Osteoblast (primary cell): ENCODE measurements around the gene HEBP1. TPM values are rescaled to one million over a fixed set of nuclear protein-coding genes. Genes with fewer than 3 reads are reported as not detected.

Experiments
- DNase-seq: peaks from one replicate; pipeline ENCODE4 v3.0.0; 2011; ENCODE audit warnings: low spot score, mixed read lengths; ENCODE audit not compliant: insufficient read length; ENCODE audit errors: missing footprints
- H2AFZ ChIP-seq: 2 replicates; pipeline ENCODE4 v1.6.0; 2011; ENCODE audit warnings: mild to moderate bottlenecking, low read length
- H3K27ac ChIP-seq: 2 replicates; pipeline ENCODE4 v1.5.1; 2011; ENCODE audit warnings: mild to moderate bottlenecking, low read depth, low read length, moderate library complexity
- H3K27me3 ChIP-seq: 2 replicates; pipeline ENCODE4 v1.6.0; 2012; ENCODE audit warnings: mild to moderate bottlenecking, control low read depth, inconsistent platforms, low read length, moderate library complexity; ENCODE audit not compliant: insufficient read depth
- H3K36me3 ChIP-seq: 2 replicates; pipeline ENCODE4 v1.5.1; 2011; ENCODE audit warnings: mild to moderate bottlenecking, low read length, control low read depth, moderate library complexity; ENCODE audit not compliant: insufficient read depth
- H3K4me1 ChIP-seq: 2 replicates; pipeline ENCODE4 v1.5.1; 2011; ENCODE audit warnings: mild to moderate bottlenecking, low read length, control low read depth, moderate library complexity; ENCODE audit not compliant: insufficient read depth
- H3K4me2 ChIP-seq: 2 replicates; pipeline ENCODE4 v1.6.0; 2011; ENCODE audit warnings: mild to moderate bottlenecking, low read length; ENCODE audit not compliant: insufficient read depth
- H3K4me3 ChIP-seq: fragments of 200-600 bp; sonication (generic); 3 replicates; pipeline ENCODE4 v1.5.1; 2012; ENCODE audit warnings: mild to moderate bottlenecking, low read length, inconsistent platforms; ENCODE audit not compliant: insufficient read depth
- H3K79me2 ChIP-seq: 2 replicates; pipeline ENCODE4 v1.6.0; 2012; ENCODE audit warnings: mild to moderate bottlenecking, low read length, control low read depth, inconsistent platforms; ENCODE audit not compliant: insufficient read depth
- H3K9me3 ChIP-seq: 2 replicates; pipeline ENCODE4 v1.5.1; 2011; ENCODE audit warnings: low read depth, low read length, control low read depth
- H4K20me1 ChIP-seq: 2 replicates; pipeline ENCODE4 v1.6.0; 2012; ENCODE audit warnings: mild to moderate bottlenecking, low read length, control low read depth; ENCODE audit not compliant: insufficient read depth
- CTCF ChIP-seq: IDR thresholded peaks from 2 replicates; pipeline ENCODE4 v1.5.1; 2011; ENCODE audit warnings: mild to moderate bottlenecking, low read depth, low read length, moderate library complexity; ENCODE audit errors: extremely low read depth
- total RNA-seq: library from RNA; depleted of rRNA; stranded (reverse); fragments of >200 nt; gene quantifications from 2 replicates; pipeline ENCODE4 v1.2.3, GENCODE V29; 2012

The HEBP1 gene
- total RNA-seq, 1 donor, result 16.6 TPM

GRCh38 chr12:12952036-12952435, 48.0 kb downstream of the HEBP1 start, which contains the start of gene GPRC5D:
Gene GPRC5D (minus strand): TSS chr12:12952170. CDS start chr12:12950384, 1,786 bp downstream.
- DNase-seq, result no peak
- Histone ChIP-seq H3K27me3 (no peaks in the 10 kb centered on the region), H3K9me3 (no peaks in the 10 kb centered on the region), H3K79me2 (no peaks in the 10 kb centered on the region), H2AFZ (no peak within 1 kb of the TSS), H3K4me2 (no peak within 1 kb of the TSS), H4K20me1 (no peaks in the 10 kb centered on the region), H3K4me3 (no peak within 1 kb of the TSS), H3K36me3 (no peaks in the 10 kb centered on the region), H3K4me1 (peaks cover 11% of the 10 kb centered on the region), H3K27ac (no peak within 1 kb of the TSS)
- no peak for TF ChIP-seq CTCF

GRCh38 chr12:12951504-12951903, 48.6 kb downstream of the HEBP1 start:
- Histone ChIP-seq H3K79me2 (no peaks in the 10 kb centered on the region), H3K9me3 (no peaks in the 10 kb centered on the region), H3K4me3 (no peak overlapping the region), H3K27me3 (no peaks in the 10 kb centered on the region), H3K4me2 (no peak overlapping the region), H3K4me1 (peaks cover 17% of the 10 kb centered on the region), H2AFZ (no peak overlapping the region), H4K20me1 (no peaks in the 10 kb centered on the region), H3K27ac (no peak overlapping the region), H3K36me3 (no peaks in the 10 kb centered on the region)
- TF ChIP-seq CTCF, result no peak
- no peak for DNase-seq

- H3K4me3 ChIP-seq, result no peak overlapping the region
- no peak overlapping the region for H2AFZ ChIP-seq
- DNase-seq, result peak; percentile 26
- H3K27me3 ChIP-seq, result no peaks in the 10 kb centered on the region
- H3K4me1 ChIP-seq, result peaks cover 18% of the 10 kb centered on the region
- H3K27ac ChIP-seq, result peak overlapping the region; percentile 9
- no peak overlapping the region for H3K4me2 ChIP-seq
- no peaks in the 10 kb centered on the region for H3K9me3 ChIP-seq
- H3K79me2 ChIP-seq, result no peaks in the 10 kb centered on the region
- TF ChIP-seq CTCF, result no peak
- no peaks in the 10 kb centered on the region for H3K36me3 ChIP-seq
- H4K20me1 ChIP-seq, result no peaks in the 10 kb centered on the region
Measured at GRCh38 chr12:12947902-12948301, 52.2 kb downstream of the HEBP1 start.

GRCh38 chr12:12946686-12947355, 53.2 kb downstream of the HEBP1 start:
- Histone ChIP-seq H3K4me3 (no peak overlapping the region), H2AFZ (no peak overlapping the region), H4K20me1 (no peaks in the 10 kb centered on the region), H3K9me3 (no peaks in the 10 kb centered on the region), H3K4me1 (peaks cover 18% of the 10 kb centered on the region), H3K27ac (peak overlapping the region; percentile 13), H3K27me3 (no peaks in the 10 kb centered on the region), H3K79me2 (no peaks in the 10 kb centered on the region), H3K36me3 (no peaks in the 10 kb centered on the region), H3K4me2 (no peak overlapping the region)
- DNase-seq, result peak; percentile 38
- TF ChIP-seq CTCF, result no peak
